Neutrophil (primary cell): Measurements from ENCODE around the gene SAMD14.

Source experiments
- H3K27ac ChIP-seq: fragments of 200-600 bp; sonication (generic); 2 replicates; pipeline ENCODE4 v1.5.1; 2016; ENCODE audit warnings: mild to moderate bottlenecking, moderate library complexity
- H3K27me3 ChIP-seq: fragments of 200-600 bp; sonication (generic); 2 replicates; pipeline ENCODE4 v1.6.0; 2016; ENCODE audit warnings: mild to moderate bottlenecking
- H3K36me3 ChIP-seq: fragments of 200-600 bp; sonication (generic); 2 replicates; pipeline ENCODE4 v1.5.1; 2017
- H3K4me1 ChIP-seq, 2 experiments: fragments of 200-600 bp in 1 of 2; sonication (generic) in 1 of 2; 1 replicate in 1 of 2; 2 replicates in 1 of 2; pipeline versions ENCODE4 v1.5.1 to v1.6.1; 2013 to 2016; ENCODE audit warnings: low read depth in 1 of 2, low read length in 1 of 2, mild to moderate bottlenecking in 1 of 2, moderate library complexity in 1 of 2; ENCODE audit not compliant: control insufficient read depth in 1 of 2, insufficient read depth in 1 of 2
- H3K4me3 ChIP-seq, 2 experiments: fragments of 200-600 bp in 1 of 2; sonication (generic) in 1 of 2; 1 replicate in 1 of 2; 2 replicates in 1 of 2; pipeline ENCODE4 v1.5.1; 2013 to 2016; ENCODE audit warnings: low read depth in 1 of 2, low read length in 1 of 2, mild to moderate bottlenecking in 1 of 2, moderate library complexity in 1 of 2
- H3K9me3 ChIP-seq: fragments of 200-600 bp; sonication (generic); 2 replicates; pipeline ENCODE4 v1.5.1; 2016
- TF ChIP-seq, protein P1 (sequence below): fragments of 200-600 bp; sonication (generic); IDR thresholded peaks from 2 replicates; pipeline ENCODE4 v1.5.1; 2016; ENCODE audit warnings: antibody characterized with exemption

Gene SAMD14

DNA sequence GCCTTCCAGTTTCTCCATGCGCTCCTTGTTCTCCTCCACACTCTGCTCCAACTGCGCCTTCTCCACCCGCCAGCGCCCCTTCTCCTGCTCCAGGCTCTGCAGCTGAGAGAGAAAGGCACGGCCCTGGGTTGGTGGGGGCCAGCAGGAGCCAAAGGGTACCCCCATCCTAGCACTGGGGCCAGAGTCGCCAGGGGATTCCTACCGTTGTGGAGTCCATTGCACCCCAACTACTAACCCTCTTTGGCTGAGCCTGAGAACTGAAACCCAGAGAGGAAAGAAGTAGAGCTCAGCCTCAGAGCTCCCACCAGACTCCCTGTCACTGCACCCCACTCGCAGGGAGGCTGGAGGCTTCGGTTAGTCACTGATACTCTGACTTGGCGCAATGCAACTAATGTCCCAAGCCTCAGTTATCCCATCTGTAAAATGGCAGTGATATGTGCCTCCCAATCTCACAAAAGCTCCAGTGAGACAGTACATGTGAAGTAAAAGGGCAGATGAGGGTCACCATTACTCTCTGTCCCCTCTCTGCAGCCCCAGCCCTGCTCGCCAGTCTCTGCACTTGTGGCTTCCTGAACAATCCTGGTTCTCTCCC is 6.2 kb upstream of the SAMD14 start:
- Histone ChIP-seq H3K36me3 (peaks cover 88% of the 10 kb centered on the region), H3K27ac (no peak overlapping the region), H3K4me1 (peaks cover 15 to 16% of the 10 kb centered on the region in 2 experiments), H3K4me3 (no peak overlapping the region), H3K27me3 (peaks cover 10% of the 10 kb centered on the region), H3K9me3 (no peaks in the 10 kb centered on the region)
- TF ChIP-seq, protein P1, sequence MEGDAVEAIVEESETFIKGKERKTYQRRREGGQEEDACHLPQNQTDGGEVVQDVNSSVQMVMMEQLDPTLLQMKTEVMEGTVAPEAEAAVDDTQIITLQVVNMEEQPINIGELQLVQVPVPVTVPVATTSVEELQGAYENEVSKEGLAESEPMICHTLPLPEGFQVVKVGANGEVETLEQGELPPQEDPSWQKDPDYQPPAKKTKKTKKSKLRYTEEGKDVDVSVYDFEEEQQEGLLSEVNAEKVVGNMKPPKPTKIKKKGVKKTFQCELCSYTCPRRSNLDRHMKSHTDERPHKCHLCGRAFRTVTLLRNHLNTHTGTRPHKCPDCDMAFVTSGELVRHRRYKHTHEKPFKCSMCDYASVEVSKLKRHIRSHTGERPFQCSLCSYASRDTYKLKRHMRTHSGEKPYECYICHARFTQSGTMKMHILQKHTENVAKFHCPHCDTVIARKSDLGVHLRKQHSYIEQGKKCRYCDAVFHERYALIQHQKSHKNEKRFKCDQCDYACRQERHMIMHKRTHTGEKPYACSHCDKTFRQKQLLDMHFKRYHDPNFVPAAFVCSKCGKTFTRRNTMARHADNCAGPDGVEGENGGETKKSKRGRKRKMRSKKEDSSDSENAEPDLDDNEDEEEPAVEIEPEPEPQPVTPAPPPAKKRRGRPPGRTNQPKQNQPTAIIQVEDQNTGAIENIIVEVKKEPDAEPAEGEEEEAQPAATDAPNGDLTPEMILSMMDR, result no peak

- TF ChIP-seq, protein P1, result no peak
- H3K4me3 ChIP-seq, result no peak overlapping the region
- H3K36me3 ChIP-seq, result peaks cover 81% of the 10 kb centered on the region
Observed at GRCh38 chr17:50135316-50136095, 5.5 kb upstream of the SAMD14 start.

GRCh38 chr17:50134206-50135110 is 4.5 kb upstream of the SAMD14 start:
- TF ChIP-seq, protein P1, result no peak
- Histone ChIP-seq H3K4me1 (peaks cover 0 to 9% of the 10 kb centered on the region in 2 experiments), H3K36me3 (peaks cover 71% of the 10 kb centered on the region), H3K9me3 (no peaks in the 10 kb centered on the region), H3K27me3 (peaks cover 27% of the 10 kb centered on the region), H3K4me3 (no peak overlapping the region), H3K27ac (no peak overlapping the region)

More at GRCh38 chr17:50135316-50136095, 5.5 kb upstream of the SAMD14 start:
- Histone ChIP-seq H3K27ac (no peak overlapping the region), H3K27me3 (peaks cover 17% of the 10 kb centered on the region), H3K9me3 (no peaks in the 10 kb centered on the region), H3K4me1 (peaks cover 8 to 9% of the 10 kb centered on the region in 2 experiments)

DNA sequence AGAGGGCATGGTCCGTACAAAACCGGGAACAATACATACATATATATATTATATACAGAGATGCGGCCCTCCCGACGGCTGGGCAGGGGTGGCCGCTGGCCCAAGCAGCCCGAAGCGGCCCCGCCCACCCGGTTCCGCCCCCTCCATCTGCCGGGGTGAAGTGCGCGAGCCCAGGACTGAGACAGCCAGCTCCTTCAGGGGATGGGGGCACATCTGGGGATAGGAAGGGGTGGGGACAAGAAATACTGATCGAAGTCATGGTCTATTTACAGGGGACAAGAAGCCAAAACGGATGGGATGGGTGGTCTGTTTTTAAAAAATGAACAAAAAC is 3.8 kb upstream of the SAMD14 start:
- Histone ChIP-seq H3K27ac (no peak overlapping the region), H3K9me3 (no peaks in the 10 kb centered on the region), H3K27me3 (peaks cover 34% of the 10 kb centered on the region), H3K36me3 (peaks cover 64% of the 10 kb centered on the region), H3K4me3 (no peak overlapping the region), H3K4me1 (peaks cover 3 to 16% of the 10 kb centered on the region in 2 experiments)
- TF ChIP-seq, protein P1, result no peak

- Histone ChIP-seq H3K4me1 (peaks cover 7 to 22% of the 10 kb centered on the region in 2 experiments), H3K27ac (peak overlapping the region; percentile 12), H3K9me3 (no peaks in the 10 kb centered on the region), H3K4me3 (no peak overlapping the region), H3K36me3 (peaks cover 58% of the 10 kb centered on the region), H3K27me3 (peaks cover 40% of the 10 kb centered on the region)
- TF ChIP-seq, protein P1, result no peak
Observed at GRCh38 chr17:50133028-50133768, 3.2 kb upstream of the SAMD14 start.
